ENCODE data around the gene ASB1. TPM values are rescaled to one million over a fixed set of nuclear protein-coding genes. Genes with fewer than 3 reads are reported as not detected.

The ASB1 gene
- total RNA-seq, 2 experiments from 2014 or later: 14.3 to 19.6 TPM

DNA sequence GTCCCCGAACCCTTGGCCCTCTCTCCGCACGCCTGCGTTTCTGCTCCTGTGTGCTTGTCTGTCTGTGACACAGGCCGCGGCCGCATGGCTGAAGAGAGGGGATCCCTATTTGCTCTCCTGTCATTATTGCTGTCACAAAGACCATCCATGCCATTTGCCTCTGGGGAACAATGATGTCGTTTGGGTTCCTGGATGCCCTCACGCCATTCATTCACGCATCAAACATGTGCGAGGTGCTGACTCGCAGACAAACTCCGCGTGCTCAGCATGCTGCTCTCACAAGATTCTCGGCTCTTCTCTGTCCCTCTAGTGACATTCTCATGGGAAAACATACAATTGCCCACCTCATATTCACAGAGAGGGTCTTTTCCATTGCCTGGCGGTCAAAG, 67.8 kb downstream of the ASB1 start:
- Mint-ChIP-seq H3K9me3 (no peaks in the 10 kb centered on the region), H3K27ac (peak overlapping the region; percentile 83), H3K4me3 (peak overlapping the region; percentile 67), H3K27me3 (no peaks in the 10 kb centered on the region), H3K4me1 (ENCODE audit: low read depth) (peaks cover 40% of the 10 kb centered on the region), H3K36me3 (ENCODE audit: low read depth) (no peaks in the 10 kb centered on the region)
- no peaks in the 10 kb centered on the region for H3K9me3 ChIP-seq (ENCODE audit: control insufficient read depth in 1 of 2, insufficient read depth in 1 of 2, low read length in 2 of 2)
- CTCF ChIA-PET: no interaction called here
- peak overlapping the region in 1 of 2 donors; percentile 34 for H3K27ac ChIP-seq (ENCODE audit: low read depth in 1 of 2, low read length in 2 of 2)
- no peak for ATAC-seq (ENCODE audit: poor library complexity)
- TF ChIP-seq, protein P1, sequence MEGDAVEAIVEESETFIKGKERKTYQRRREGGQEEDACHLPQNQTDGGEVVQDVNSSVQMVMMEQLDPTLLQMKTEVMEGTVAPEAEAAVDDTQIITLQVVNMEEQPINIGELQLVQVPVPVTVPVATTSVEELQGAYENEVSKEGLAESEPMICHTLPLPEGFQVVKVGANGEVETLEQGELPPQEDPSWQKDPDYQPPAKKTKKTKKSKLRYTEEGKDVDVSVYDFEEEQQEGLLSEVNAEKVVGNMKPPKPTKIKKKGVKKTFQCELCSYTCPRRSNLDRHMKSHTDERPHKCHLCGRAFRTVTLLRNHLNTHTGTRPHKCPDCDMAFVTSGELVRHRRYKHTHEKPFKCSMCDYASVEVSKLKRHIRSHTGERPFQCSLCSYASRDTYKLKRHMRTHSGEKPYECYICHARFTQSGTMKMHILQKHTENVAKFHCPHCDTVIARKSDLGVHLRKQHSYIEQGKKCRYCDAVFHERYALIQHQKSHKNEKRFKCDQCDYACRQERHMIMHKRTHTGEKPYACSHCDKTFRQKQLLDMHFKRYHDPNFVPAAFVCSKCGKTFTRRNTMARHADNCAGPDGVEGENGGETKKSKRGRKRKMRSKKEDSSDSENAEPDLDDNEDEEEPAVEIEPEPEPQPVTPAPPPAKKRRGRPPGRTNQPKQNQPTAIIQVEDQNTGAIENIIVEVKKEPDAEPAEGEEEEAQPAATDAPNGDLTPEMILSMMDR (IDR thresholded peaks at IDR 0.05): no peak
- intact Hi-C loops (cut with DNase I, micrococcal nuclease): no loop called here
- POLR2A ChIA-PET: no interaction called here
- DNase-seq: no peak
- peaks cover 26% of the 10 kb centered on the region for H3K4me1 ChIP-seq (ENCODE audit: insufficient read depth, low read length)
- no peaks in the 10 kb centered on the region for H3K36me3 ChIP-seq (ENCODE audit: insufficient read depth, low read length)
- H3K27me3 ChIP-seq (ENCODE audit: control insufficient read depth in 1 of 2, insufficient read depth in 2 of 2, low read length in 2 of 2): no peaks in the 10 kb centered on the region
- no peak overlapping the region for H3K4me3 ChIP-seq (ENCODE audit: low read length)

DNA sequence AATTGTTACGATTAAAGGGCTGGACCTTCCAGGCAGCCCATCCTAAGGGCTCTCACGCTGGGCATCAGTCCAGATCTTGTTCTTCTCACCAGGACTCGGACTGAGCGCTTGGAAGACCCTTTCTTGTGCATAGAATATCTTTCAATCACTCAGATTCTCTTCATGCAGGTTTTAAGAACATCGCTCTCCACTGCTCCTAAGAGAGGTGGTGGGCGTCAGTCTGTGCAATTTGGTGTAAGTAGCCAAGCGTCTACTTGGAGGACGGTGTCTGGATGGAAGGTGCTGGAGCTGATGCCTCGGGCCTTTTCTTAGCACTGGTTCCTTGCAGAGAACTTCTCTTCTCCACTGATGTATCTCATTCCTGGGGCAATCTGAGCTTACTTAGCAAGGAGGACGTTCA, 68.7 kb downstream of the ASB1 start:
- Histone ChIP-seq H3K4me3 (ENCODE audit: low read length) (no peak overlapping the region), H3K27ac (ENCODE audit: low read depth in 1 of 2, low read length in 2 of 2) (no peak overlapping the region), H3K9me3 (ENCODE audit: control insufficient read depth in 1 of 2, insufficient read depth in 1 of 2, low read length in 2 of 2) (no peaks in the 10 kb centered on the region), H3K27me3 (ENCODE audit: control insufficient read depth in 1 of 2, insufficient read depth in 2 of 2, low read length in 2 of 2) (no peaks in the 10 kb centered on the region), H3K36me3 (ENCODE audit: insufficient read depth, low read length) (no peaks in the 10 kb centered on the region), H3K4me1 (ENCODE audit: insufficient read depth, low read length) (peaks cover 26% of the 10 kb centered on the region)
- ChIA-PET POLR2A (no interaction called here), CTCF (no interaction called here)
- Mint-ChIP-seq H3K27me3 (no peaks in the 10 kb centered on the region), H3K9me3 (no peaks in the 10 kb centered on the region), H3K36me3 (ENCODE audit: low read depth) (no peaks in the 10 kb centered on the region), H3K4me3 (no peak overlapping the region), H3K27ac (peak overlapping the region; percentile 83), H3K4me1 (ENCODE audit: low read depth) (peaks cover 40% of the 10 kb centered on the region)
- intact Hi-C loops (cut with DNase I, micrococcal nuclease): no loop called here
- ATAC-seq (ENCODE audit: poor library complexity) (no peak), DNase-seq (no peak)
- TF ChIP-seq, protein P1 (IDR thresholded peaks at IDR 0.05): no peak

DNA sequence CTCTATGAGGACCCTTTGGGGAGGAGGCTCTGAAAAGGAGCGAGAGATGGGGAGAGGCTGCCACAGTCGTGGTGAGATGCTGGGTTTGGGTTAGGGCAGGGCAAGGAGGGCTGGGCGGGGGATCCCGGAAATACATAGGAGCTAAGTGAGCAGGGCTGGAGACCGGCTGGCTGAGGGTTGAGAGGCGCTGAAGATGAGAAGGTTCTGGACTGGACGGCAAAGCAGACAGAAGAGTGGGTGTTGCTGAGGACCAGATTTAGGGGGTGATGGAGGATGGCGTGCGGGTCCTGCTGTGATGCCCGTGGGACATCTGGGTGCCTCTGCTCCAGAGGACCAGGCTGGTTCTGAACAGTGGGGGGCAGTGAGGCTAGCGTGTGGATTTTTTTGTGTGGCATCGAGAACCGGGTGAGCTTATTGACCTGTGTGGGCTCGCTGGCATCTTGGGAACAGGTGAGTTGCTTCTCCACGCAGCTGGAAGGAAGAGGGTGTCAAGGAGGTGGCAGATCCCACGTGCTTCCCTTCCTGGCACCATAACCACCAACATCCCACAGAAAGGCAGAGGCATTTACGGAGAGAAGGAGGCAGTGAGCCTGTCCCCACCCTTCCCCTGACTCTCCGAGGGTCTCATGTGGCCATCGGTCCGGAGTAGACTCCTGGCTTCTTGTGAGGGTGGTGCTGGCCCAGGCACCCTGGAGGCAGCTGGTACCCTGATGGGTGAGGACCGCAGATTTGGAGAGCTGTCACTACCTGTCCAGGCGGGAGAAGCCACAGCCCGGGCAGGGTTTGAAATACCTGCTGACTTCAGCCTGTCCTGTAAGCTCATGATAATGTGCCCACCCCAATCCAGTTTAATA, 70.3 kb downstream of the ASB1 start:
- H3K4me3 Mint-ChIP-seq: no peak overlapping the region
- ChIA-PET POLR2A (no interaction called here), CTCF (no interaction called here)
- intact Hi-C loops (cut with DNase I, micrococcal nuclease): no loop called here
- H3K9me3 ChIP-seq (ENCODE audit: control insufficient read depth in 1 of 2, insufficient read depth in 1 of 2, low read length in 2 of 2): no peaks in the 10 kb centered on the region
- H3K36me3 Mint-ChIP-seq (ENCODE audit: low read depth): no peaks in the 10 kb centered on the region
- no peak for ATAC-seq (ENCODE audit: poor library complexity)
- no peak overlapping the region for H3K4me3 ChIP-seq (ENCODE audit: low read length)
- H3K27me3 ChIP-seq (ENCODE audit: control insufficient read depth in 1 of 2, insufficient read depth in 2 of 2, low read length in 2 of 2): no peaks in the 10 kb centered on the region
- TF ChIP-seq, protein P1 (IDR thresholded peaks at IDR 0.05): no peak
- no peak overlapping the region for H3K27ac Mint-ChIP-seq
- H3K4me1 Mint-ChIP-seq (ENCODE audit: low read depth): peaks cover 36% of the 10 kb centered on the region
- no peaks in the 10 kb centered on the region for H3K9me3 Mint-ChIP-seq
- H3K36me3 ChIP-seq (ENCODE audit: insufficient read depth, low read length): no peaks in the 10 kb centered on the region
- H3K4me1 ChIP-seq (ENCODE audit: insufficient read depth, low read length): peaks cover 26% of the 10 kb centered on the region
- H3K27me3 Mint-ChIP-seq: no peaks in the 10 kb centered on the region
- no peak overlapping the region for H3K27ac ChIP-seq (ENCODE audit: low read depth in 1 of 2, low read length in 2 of 2)
- no peak for DNase-seq

Measured in CD4-positive, alpha-beta T cell (primary cell).